ENCODE data around the gene FAM114A1.
"Not testable (repeated sequence)": the region's sequence is repeated elsewhere in the genome, so short reads cannot be mapped to it uniquely, and the experiment has no call there.

Gene FAM114A1

DNA sequence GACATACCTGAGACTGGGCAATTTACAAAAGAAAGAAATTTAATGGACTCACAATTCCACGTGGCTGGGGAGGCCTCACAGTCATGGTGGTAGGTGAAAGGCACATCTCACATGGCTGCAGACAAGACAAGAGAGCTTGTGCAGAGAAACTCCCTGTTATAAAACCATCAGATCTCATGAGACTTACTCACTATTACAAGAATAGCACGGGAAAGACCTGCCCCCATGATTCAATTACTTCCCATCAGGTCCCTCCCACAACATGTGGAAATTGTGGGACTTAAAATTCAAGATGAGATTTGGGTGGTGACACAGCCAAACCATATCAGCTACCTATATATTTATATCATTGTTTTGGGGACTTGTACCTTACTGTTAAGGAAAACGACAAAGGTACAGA, 74.3 kb downstream of the FAM114A1 start:
- not testable (repeated sequence) for DNase-seq

DNA sequence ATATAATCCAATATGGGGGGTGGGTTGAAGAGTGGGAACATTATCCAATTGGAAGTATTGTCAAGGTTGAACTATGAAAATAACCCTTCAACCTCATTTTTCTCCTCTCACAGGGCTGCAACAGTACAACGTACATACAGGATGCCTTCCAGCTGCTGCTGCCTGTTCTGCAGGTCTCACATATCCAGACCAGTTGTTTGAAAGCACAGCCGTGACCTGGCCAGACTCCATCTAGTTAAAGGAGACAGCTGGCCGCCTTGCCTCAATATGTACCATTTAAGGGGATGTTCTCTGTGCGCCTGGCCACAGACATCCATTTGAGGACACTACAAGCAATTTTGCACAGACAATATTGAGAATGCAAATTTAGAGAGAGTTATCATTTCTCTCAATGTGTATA, 75.7 kb downstream of the FAM114A1 start:
- no peak for DNase-seq

DNA sequence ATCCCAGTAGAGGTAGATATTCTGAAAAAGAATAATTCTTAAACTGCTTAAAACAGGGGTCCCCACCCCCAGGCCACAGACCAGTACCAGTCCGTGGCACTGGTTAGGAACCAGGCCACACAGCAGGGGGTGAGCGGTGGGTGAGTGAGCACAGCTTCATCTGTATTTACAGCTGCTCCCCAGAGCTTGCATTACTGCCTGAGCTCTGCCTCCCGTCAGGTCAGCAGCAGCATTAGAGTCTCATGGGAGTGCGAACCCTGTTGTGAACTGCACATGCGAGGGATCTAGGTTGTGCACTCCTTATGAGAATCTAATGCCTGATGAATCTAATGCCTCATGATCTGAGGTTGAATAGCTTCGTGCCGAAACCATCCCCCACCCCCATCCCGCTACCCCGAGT, 76.8 kb downstream of the FAM114A1 start:
- DNase-seq, result no peak

DNA sequence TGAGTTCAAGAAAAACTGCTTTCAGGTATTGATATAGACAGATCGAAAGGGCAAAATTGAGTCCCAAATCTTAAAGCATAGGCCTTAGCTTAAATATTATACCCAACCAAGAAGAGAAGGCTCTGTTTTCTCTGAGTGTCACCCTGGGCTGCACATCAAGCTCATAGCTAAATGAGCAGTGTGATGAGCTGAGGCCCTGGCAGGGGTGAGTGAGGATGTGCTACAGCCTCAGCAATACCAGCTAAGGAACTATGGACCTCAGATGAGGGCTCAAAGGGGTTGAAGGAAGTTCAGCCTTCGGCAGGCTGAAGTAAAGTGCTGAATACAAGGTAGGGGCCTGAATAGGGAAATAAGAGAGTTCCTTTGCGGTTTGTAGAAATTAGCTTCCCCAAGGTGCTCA, 79.3 kb downstream of the FAM114A1 start:
- no peak for DNase-seq

DNA sequence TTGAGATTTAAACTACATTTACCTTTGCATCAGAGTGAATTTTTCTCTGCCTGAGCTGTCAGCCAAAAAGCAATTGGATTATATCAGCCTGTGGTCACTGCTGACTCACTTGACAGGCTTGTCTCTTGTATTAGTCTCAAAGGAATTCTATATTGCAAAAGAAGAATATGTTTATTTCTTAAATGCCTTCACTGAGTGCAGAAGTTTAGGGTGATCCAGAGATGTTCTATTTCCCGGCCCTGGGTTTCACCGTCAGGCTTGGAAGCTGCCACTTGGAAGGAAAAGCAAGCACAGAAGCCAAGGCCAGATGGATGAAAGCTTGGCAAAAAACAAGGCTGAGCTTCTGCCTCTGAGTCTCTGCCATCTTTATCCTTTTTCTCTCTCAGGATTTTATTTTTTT, 80.9 kb downstream of the FAM114A1 start:
- DNase-seq, result no peak

DNA sequence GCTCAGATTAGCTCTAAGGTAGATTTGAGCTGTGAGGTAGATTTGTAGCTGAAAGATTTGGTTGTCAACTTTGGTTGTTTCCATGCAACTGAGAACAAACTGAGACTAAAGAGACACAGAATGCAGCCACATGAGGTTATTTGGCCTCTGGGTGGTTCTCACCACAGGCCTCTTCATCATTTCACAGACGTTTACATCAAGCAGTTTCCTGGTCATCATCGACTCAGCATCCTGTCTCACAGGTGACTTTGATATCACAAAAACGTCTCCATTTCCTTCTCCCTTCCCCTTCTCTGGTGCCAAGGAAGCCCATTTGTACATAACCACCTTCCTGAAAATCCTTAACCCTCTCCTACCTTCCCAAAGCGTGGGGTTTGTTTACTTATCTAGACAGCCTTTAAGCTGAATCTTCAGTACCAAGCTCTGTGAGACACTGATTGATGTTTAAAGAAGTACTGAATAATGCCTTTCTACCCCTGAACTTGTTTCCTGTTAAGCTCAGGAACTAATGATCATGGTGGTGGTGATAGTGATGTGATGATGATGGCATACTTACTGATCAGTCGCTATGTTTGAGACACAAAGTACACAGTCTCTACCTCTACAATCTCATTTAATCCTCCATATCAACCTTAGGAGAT, 81.9 kb downstream of the FAM114A1 start:
- DNase-seq, result no peak

DNA sequence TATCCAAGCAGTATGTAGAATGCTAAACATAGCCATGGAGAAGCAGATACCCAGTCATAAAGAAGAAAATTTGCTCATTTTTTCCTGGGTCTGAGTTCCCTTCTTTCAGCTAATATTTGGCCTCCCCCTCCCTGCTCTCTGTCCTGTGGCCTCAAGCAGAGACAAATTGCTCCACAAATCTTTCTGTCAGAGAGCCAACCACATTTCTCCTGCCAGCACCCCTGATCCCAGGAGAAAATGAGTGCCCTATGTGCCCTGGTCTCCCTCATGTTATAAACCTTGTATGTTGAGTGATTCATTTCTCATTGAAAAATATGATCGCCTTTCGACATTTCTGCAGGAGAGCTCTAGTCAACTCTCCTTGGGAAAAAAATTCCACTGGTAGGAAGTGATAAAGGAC, 82.6 kb downstream of the FAM114A1 start:
- no peak for DNase-seq

DNA sequence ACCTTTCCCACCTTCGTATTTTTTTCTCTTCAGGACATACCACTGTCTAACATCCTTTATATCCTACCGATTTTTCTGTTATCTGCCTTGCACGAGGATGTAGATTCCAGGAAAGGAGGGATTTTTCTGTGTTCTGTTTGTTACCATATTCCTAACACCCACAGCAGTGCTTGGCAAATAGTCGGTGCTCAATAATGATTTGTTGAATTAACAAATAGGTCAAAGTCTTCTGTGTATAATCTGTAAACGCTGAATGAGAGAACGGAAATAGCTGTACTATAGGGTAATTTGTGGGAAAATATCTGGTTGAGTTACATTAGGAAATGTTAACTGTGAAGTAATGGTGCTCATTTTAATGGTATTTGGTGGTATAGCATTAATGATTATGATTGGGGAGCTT, 83.1 kb downstream of the FAM114A1 start:
- DNase-seq, result no peak

DNA sequence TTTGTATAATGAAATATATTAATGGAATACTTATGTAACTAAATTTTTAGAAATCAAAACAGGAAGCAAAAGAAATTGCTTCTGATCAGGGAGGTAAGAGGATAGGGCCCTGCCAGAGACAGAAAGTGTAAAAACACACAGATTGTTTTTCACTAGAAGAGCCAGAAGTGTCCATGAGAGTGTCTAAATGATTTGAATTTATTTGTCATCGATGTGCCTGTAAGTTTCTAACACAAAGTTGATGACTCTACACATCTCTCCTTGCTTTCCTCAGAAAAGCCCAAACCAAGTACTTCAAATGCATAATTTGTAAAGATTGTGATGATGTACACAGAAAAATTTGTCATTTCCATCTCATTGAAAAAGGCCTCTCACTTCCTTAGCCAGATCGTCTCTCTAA, 84.0 kb downstream of the FAM114A1 start:
- no peak for DNase-seq

DNA sequence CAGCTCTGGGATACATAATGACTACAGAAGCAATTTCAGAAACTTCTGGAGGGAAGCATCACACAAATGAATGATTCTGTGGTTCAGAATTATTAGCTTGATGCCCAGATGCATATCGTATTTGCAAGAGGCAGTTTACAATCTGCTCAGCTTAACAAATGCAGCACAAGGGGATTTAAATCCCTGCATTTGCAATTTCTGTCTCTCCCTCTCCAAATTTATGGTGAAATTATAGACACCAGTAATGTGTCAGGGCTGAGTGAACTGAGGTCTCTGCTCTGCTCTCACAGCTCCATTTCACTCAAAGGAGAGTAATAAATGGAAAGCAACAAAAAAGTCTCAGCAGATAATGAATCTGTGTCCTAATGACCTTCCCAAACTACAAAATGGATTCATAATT, 84.4 kb downstream of the FAM114A1 start:
- no peak for DNase-seq

DNA sequence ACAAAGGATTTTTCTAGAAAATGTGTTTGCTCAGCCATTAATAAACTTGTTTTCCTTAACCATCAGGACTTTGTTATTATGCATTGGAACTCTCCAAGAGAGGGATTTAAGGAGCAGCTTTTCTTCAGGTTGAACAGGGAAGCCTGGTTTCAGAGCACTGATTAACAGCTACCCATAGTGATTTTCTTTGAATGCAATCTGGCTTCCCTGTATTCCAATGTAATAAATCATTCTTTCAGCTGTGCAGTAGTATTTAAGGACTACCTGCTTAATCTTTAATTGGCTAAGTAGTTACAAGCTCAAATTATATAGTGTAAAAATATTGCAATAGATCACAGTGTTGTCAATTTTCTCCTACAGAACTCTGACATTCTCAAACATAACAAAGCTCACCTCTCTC, 87.1 kb downstream of the FAM114A1 start:
- no peak for DNase-seq

DNA sequence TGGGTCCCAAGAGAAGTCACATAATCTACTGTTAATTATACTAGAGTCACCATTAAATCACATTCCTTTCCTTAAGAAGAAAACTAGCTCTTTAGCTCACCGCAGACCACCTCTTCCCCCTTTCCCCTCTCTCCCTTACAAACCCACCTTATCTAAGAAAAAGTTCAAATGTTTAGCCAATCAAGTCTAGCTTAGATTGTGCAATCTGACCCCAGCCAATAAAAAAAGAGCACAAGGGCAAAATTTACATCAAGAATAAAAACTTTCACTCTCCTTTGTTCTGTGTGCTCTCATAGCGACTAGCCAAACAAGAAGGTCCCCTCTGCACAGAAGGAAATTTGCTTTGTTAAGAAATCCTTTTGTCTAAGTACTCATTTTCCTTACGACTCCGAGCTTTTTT, 88.4 kb downstream of the FAM114A1 start:
- DNase-seq, result no peak

DNA sequence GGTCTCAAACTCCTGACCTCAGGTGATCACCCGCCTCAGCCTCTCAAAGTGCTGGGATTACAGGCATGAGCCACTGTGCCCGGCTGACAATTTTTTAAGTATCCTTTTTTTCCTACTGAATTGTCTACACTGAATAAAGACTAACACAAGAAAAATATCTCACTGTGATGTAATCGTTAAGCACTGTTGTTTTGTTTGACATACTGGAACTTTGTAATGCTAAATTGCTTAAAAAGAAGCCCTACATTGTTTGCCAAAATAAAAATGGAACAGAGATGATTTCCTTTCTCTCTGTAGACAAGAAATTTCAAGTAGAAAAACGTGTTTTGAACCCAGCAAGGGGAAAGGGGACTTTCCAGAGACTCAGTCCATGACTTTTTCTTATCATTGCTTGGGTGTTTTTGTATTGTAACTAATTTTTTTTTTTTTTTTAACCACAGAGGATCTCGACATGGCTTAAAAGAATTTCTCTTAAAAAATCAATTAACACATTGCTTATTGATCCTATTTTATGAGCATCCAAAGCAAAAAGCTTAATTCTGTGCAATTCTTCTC, 89.7 kb downstream of the FAM114A1 start:
- DNase-seq, result no peak

DNA sequence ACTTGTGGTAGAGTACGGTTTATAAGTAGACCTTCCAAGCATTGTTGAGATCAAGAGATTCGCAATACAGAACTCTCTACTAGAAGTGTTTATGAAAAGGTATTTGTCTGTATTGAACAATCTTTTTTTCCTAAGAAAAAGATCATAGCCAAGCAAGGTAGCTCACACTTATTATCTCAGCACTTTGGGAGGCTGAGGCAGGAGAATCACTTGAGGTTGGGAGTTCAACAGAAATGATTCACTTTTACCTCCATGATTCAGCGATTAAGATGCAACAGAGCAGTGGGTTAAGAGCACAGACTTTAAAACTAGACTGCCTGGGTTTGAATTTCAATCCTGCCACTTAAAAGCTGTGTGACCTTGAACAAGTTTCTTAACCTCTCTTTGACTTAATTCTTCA, 90.3 kb downstream of the FAM114A1 start:
- DNase-seq, result no peak

DNA sequence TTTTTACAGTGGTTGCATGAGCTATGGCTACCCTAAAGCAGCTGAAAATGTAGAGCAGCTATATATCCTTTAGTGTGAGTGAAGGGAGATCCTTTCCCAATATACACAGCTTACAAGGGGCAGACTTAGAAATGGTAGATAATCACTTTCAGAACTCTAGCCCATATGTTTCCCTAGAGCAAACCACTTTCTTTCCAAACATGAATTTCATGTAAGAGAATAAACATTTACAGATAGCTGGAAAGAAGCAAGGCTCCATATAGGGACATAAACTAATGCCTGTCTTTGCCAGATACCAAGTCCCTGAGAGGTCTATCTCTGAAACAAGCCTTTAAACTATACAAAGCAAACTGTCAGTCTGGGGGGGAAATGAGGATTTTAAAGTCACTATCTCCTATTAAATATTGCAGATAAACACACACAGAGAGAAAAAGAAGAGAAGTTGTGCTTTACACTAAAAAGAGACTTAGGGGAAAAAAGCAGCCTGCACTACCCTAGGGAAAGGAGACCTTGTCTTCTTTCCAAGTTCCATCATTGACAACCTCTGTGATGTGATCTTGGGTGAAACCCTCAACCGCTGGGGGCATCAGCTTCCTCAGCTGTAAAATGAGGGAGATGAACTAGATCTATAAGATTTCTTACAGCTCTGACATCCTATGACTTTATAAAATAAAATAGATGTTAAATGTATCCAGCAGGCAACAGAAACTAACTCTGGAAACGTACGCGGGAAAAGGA, 91.0 kb downstream of the FAM114A1 start:
- no peak for DNase-seq

DNA sequence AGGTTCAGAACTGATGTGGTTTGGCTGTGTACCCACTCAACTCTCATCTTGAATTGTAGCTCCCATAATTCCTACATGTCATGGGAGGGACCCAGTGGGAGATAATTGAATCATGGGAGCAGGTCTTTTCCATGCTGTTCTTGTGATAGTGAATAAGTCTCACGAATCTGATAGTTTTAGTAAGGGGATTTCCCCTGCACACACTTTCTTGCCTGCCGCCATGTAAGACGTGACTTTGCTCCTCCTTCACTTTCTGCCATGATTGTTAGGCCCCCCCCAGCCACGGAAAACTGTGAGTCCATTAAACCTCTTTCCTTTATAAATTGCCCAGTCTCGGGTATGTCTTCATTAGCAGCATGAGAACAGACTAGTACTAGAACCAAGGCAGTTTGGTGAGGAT, 91.6 kb downstream of the FAM114A1 start:
- not testable (repeated sequence) for DNase-seq

DNA sequence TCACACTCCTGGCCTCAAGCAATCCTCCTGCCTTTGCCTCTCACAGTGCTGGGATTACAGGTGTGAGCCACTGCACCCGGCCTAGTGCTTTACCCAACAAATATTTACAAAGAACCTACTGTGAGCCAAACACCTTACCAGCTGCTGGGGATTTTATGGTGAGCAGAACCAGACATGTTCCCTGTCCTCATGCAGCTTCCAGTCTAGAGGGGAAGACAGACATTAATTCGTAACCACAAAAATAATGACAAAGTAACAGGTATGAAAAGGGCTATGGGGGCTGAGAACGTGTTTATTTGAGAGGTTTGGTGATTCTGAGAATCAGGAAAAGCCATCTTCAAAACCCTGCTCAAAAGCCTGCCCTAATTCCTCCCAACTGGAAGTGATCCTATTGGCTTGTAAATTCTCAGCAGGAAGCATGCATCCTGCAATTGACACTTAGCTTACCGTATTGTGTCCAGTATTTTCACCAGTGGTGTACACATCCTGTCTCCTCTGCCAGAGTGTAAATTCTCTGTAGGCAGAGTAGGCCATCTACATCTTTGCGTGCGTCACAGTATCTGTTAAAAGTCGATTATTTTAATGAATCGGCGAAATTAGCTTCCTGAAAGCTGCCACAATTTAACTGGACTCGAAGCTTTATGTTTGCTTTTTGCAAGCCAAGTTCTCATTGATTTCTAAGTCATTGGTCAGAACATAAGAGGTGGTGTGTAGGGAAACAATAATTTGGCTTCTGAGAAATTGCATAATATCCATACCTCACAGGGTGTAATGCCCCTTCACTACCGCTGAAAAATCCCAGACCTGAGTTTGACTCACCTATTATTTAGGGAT, 97.6 kb downstream of the FAM114A1 start:
- no peak for DNase-seq

DNA sequence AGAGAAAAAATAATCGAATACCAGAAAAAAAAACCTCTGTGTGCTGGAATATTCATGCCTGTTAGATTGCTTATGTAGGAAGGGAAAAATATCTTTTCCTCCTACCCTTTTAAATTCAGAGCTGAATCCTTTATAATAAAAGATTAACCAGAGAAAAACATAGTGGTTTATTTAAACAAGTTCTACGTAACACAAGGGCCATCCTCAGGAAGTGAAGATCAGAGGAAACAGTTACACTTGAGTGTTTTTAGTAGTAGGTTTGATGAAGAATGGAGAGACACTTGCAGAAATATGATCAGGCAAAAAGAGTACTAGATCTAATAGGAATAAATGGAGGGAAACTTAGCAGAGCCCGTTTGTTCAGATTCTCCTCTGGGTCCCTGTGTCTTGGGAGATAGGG, 98.3 kb downstream of the FAM114A1 start:
- DNase-seq, result no peak

DNA sequence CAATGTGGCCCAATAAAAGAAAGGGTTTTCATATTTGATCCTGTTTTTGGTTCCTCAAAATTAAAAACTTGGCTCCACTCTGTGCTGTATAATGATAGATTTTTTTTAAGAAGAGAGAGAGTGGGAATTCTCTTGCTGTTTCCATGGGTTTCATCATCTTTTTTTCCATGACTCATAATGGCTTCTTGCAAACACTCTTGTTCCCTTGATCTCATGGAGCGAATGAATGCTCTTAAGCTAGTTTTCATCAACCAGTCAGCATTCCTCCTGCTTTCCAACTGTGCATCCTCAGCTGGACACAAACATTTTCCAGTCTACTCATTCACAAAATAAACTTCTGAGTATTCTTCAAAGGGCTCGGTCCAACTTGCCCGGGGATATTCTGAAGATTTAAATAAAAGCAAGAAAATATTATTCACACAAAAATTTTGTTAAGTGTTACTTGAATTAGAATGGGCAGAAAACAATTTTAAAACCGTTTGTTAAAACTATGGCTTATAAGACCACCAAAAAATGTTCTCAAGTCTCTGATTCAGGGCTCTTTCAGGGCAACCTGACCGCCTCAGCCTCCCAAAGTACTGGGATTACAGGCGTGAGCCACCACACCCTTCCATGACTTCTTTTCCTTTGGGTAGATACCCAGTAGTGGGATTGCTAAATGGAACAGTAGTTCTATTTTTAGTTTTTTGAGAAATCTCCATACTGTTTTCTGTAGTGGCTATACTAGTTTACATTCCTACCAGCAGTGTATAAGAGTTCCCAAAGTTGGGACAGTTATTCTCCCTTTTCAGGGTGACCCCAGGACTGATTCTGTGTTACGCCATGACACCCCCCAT, 99.9 kb downstream of the FAM114A1 start:
- DNase-seq, result no peak

DNA sequence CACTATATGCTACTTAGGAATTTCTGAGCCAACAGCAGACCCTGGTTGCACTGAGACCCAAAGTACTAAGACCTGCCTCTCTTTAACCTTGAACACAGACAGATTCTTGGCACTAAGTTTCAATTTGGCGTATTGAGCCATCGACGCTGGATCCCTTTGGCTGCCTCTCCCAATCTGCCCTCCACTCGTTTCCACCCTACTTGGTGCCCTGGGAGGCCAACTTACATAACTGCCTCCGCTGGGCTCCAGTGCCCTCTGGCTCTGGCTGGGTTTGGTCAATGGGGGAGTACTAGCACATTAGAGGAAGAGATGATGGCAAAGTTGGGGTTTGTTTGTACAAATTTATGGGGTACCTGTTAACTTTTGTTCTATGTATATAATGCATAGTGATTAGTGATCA, 101.1 kb downstream of the FAM114A1 start:
- no peak for DNase-seq

DNA sequence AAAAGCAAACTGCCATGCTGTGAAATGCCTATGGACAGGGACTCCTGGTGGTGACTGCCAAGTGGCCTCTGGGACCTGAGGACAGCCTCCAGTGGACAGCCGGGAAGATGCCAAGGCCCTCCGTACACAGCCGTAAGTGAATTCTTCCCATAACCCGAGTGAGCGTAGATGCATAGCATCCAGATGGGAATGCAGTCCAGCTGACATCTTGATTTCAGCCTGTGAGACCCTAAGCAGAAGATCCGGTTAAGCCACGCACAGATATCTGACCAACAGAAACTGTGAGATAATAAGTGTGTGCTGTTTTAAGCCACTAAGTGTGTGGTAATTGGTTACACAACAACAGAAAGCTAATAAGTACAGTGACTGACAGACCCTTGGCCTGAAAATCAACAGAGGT, 108.7 kb downstream of the FAM114A1 start:
- DNase-seq, result no peak

DNA sequence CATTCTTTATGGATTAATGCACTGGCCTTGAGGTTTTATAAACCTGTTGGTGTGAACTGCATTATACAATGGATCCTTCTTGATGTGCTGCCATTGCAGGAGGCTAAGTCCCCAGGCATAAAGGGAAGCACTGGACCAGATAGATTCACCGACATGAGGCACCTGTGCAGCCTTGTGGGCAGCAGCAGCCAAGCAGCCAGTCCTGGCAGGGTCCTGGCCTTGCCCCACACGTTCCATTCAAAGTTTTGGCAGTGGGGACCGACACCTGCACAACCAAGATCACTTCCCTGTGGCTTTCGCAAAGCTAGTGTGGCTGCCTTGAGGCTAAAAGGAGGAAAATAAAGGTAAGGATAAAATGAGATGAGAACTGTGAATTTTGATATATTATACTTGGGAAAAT, 111.5 kb downstream of the FAM114A1 start:
- DNase-seq, result no peak
